Mucosa of descending colon (tissue), 3 donors: Measurements from ENCODE around the gene ARL2. TPM values are rescaled to one million over a fixed set of nuclear protein-coding genes. Genes with fewer than 3 reads are reported as not detected.

Experiments used
- ATAC-seq: fragments of 200-7000 bp; cut with Tn5 transposase; one replicate; pipeline ENCODE4 v1.9.1; 2020; ENCODE audit warnings: mild to moderate bottlenecking, moderate library complexity
- DNase-seq, 3 donors: peaks; one replicate each; pipeline ENCODE4 v3.0.0-alpha.2; 2020
- H3K36me3 ChIP-seq: fragments of 200-600 bp; one replicate; pipeline ENCODE4 v1.8.0; 2021; ENCODE audit warnings: low read depth, mild to moderate bottlenecking
- H3K4me1 ChIP-seq: fragments of 200-600 bp; one replicate; pipeline ENCODE4 v1.8.0; 2021; ENCODE audit warnings: low read depth, mild to moderate bottlenecking
- H3K4me3 ChIP-seq: fragments of 200-600 bp; one replicate; pipeline ENCODE4 v1.8.0; 2021; ENCODE audit warnings: mild to moderate bottlenecking
- H3K9me3 ChIP-seq: fragments of 200-600 bp; one replicate; pipeline ENCODE4 v1.8.0; 2021; ENCODE audit warnings: mild to moderate bottlenecking
- intact Hi-C, 2 donors: fragments of 100-400 bp; cut with DNase I in 1 of 2; cut with micrococcal nuclease in 1 of 2; formaldehyde crosslinking; loops; one replicate each; pipeline versions ENCODE4 v1.11.0 to v1.11.1; 2022; cut with DNase I, micrococcal nuclease
- total RNA-seq, 3 donors: library from RNA; stranded (reverse); fragmentation: NEBNext Ultra II Directional in 2 of 3; extraction: Animal tissue kit (Norgen Biotek cat#: 25700) in 2 of 3; gene quantifications; one replicate each; pipeline versions ENCODE4 v1.2.1 to v1.2.4, GENCODE V29; 2021 to 2023
- TF ChIP-seq, protein P1 (sequence below): fragments of 200-600 bp; IDR thresholded peaks from one replicate; pipeline ENCODE4 v1.8.0; 2022; ENCODE audit warnings: antibody characterized with exemption, mild to moderate bottlenecking
- donor health status: DM: no; HTN: no; CAD: no; lungs with moderate emphysema.
- donor health status: DM: no; HTN: no; CAD: no.
- donor health status: DM: no; HTN: yes; CAD: no.

Gene ARL2
- total RNA-seq, 3 donors from 2014 or later, result 70.1 to 90.6 (median 71.4) TPM

DNA sequence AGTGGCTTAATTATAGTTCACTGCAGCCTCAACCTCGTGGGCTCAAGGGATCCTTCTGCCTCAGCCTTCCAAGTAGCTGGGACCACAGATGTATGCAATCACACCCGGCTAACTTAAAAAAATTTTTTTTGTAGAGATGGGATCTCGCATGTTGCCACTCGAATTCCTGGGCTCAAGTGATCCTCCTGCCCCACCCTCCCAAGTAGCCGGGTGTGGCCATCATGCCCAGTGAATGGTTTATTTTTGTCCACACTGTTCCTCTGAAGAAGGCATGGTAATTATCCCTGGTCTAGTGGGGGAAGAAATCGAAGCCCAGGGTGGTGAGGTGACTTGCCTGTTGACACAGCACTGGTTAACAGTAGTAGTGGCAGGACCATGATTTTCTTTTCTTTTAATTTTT is 28.9 kb downstream of the ARL2 start:
- H3K4me3 ChIP-seq, result no peak overlapping the region
- no peaks in the 10 kb centered on the region for H3K36me3 ChIP-seq
- DNase-seq (no peak), ATAC-seq (no peak)
- H3K9me3 ChIP-seq, result no peaks in the 10 kb centered on the region
- H3K4me1 ChIP-seq, result peaks cover 26% of the 10 kb centered on the region
- TF ChIP-seq, protein P1, sequence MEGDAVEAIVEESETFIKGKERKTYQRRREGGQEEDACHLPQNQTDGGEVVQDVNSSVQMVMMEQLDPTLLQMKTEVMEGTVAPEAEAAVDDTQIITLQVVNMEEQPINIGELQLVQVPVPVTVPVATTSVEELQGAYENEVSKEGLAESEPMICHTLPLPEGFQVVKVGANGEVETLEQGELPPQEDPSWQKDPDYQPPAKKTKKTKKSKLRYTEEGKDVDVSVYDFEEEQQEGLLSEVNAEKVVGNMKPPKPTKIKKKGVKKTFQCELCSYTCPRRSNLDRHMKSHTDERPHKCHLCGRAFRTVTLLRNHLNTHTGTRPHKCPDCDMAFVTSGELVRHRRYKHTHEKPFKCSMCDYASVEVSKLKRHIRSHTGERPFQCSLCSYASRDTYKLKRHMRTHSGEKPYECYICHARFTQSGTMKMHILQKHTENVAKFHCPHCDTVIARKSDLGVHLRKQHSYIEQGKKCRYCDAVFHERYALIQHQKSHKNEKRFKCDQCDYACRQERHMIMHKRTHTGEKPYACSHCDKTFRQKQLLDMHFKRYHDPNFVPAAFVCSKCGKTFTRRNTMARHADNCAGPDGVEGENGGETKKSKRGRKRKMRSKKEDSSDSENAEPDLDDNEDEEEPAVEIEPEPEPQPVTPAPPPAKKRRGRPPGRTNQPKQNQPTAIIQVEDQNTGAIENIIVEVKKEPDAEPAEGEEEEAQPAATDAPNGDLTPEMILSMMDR, result no peak
- intact Hi-C loops, result no loop called here

DNA sequence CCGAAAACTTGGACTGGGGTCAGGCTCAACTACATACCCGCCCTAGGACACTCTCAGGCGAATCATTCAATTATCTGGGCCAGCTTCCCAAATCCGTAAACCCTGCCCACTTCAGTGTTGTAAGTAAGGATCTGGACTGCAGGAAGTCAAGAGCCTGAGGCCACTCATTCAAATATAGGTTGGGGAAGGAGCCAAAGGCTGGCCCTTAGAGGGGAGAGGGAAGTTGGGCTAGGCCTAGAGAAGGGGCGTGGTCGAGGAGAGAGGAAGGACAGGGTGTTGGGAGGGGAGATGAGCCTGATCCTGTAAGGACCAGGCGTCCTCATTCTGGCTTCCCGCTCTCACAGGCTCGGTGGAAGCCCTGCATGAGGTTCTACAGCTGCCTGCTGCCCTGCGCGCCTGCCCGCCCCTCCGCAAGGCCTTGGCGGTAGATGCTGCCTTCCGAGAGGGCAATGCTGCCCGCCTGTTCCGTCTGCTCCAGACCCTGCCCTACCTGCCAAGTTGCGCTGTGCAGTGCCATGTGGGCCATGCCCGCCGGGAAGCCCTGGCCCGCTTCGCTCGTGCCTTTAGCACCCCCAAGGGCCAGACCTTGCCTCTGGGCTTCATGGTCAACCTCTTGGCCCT is 30.0 kb downstream of the ARL2 start:
- Histone ChIP-seq H3K36me3 (no peaks in the 10 kb centered on the region), H3K4me3 (no peak overlapping the region), H3K9me3 (no peaks in the 10 kb centered on the region), H3K4me1 (peaks cover 26% of the 10 kb centered on the region)
- DNase-seq, result no peak
- TF ChIP-seq, protein P1, result no peak
- intact Hi-C loops, result no loop called here
- no peak for ATAC-seq

DNA sequence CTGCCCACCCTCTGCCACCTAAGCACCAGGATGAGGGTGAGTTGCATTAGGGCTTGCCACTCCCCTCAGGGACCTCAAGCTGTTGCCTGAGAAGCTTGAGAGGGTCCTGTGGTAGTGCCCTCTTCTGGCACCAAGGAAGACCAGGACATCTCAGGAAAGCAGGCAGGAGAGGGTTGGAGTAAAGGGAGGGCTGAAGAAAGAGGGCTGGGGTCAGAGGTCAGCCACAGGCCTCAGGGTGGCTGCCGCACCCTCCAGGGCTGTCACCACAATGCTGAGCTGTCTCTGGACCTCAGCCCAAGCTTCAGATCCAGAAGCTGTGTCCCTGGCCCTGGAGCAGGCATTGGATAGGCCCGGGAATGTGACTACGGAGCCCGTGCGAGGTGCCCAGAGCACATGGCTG is 31.1 kb downstream of the ARL2 start:
- intact Hi-C loops, result no loop called here
- ATAC-seq (no peak), DNase-seq (no peak)
- Histone ChIP-seq H3K9me3 (no peaks in the 10 kb centered on the region), H3K4me1 (peaks cover 25% of the 10 kb centered on the region), H3K36me3 (no peaks in the 10 kb centered on the region), H3K4me3 (no peak overlapping the region)
- TF ChIP-seq, protein P1, result no peak

DNA sequence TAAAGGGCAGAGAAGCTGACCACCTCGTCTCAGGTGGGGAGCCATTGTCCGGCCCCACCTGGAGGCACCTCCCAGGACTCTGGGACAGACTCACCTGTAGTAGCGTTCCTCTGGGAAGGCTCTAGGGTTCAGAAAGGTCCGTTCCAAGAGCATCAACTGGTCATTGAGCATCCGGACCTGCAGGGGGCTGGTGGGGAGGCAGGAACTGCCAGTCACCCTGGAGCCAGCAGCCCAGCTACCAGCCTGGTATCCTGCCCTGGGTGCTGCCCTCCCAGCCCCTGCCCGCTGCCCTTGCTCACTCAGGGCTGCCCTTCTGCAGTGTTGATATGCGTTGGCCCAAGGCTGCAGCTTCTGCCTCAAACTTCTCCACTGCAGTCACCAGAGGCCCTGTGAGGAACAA is 31.8 kb downstream of the ARL2 start:
- no peaks in the 10 kb centered on the region for H3K9me3 ChIP-seq
- no peak overlapping the region for H3K4me3 ChIP-seq
- DNase-seq (no peak), ATAC-seq (no peak)
- intact Hi-C loops, result no loop called here
- H3K36me3 ChIP-seq, result no peaks in the 10 kb centered on the region
- TF ChIP-seq, protein P1, result no peak
- H3K4me1 ChIP-seq, result peaks cover 20% of the 10 kb centered on the region

DNA sequence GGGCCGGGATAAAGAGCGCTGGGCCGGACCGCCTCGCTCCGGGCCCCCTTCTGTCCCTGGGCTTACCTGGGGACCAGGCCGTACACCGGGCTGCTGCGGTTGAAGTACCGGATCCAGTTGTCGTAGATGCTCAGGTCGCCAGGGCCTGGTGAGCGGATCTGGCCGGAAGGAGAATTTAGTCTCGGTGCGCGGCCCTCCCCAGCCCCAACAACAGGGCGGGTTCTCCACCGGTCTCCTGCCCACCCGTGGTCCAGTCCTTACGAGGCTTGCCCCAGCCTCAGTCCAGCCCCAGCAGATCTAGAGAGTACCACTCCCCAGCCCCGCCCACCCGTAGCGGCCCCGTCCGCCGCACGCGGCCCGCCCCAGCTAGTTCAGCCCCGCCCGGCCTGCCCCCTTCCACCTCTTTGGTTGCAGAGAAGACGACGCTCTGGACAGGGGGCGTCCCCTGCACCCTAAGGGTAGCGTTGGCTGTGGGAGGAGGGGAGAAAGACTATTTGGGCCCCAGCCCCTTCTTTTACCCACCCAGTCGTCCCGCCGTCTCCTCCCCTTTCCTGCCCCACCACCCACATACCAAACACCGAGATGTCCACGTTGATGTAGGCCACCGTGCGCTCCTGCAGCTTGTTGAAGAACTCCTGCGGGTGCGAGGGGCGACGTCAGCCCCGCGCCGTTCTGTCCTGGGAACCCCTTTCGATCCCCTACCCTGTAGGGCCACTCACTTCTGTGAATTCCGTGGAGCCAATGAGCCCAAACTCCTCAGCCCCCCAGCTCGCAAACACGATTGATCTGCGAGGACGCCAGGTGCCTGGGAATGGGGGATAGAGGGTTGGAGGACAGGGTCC is 33.8 kb downstream of the ARL2 start:
- Histone ChIP-seq H3K4me1 (peaks cover 7% of the 10 kb centered on the region), H3K36me3 (no peaks in the 10 kb centered on the region), H3K4me3 (no peak overlapping the region), H3K9me3 (no peaks in the 10 kb centered on the region)
- TF ChIP-seq, protein P1, result no peak
- ATAC-seq (peak; percentile 49), DNase-seq (no peak)
- intact Hi-C loops, result no loop called here
